GM18520 (cell line): Measurements from ENCODE around the gene C5.
"Not testable (repeated sequence)": the region's sequence is repeated elsewhere in the genome, so short reads cannot be mapped to it uniquely, and the experiment has no call there.

ENCODE experiments used
- ATAC-seq: cut with Tn5 transposase; IDR thresholded peaks from one replicate; pipeline ENCODE4 v1.9.1; 2021; ENCODE audit not compliant: unreplicated experiment

Gene C5

GRCh38 chr9:120982836-120983235, 67.2 kb downstream of the C5 start:
- ATAC-seq = no peak

GRCh38 chr9:120980951-120981350, 69.1 kb downstream of the C5 start:
- ATAC-seq = no peak

- ATAC-seq = no peak
Measured at GRCh38 chr9:120979797-120980196, 70.3 kb downstream of the C5 start.

GRCh38 chr9:120978987-120979386, 71.1 kb downstream of the C5 start:
- no peak for ATAC-seq

- no peak for ATAC-seq
Measured at GRCh38 chr9:120977321-120977720, 72.8 kb downstream of the C5 start.

GRCh38 chr9:120974921-120975320, 75.2 kb downstream of the C5 start:
- ATAC-seq = no peak

- no peak for ATAC-seq
Measured at GRCh38 chr9:120974181-120974580, 75.9 kb downstream of the C5 start.

GRCh38 chr9:120971938-120972337, 78.1 kb downstream of the C5 start:
- no peak for ATAC-seq

GRCh38 chr9:120971471-120971870, 78.6 kb downstream of the C5 start:
- not testable (repeated sequence) for ATAC-seq

GRCh38 chr9:120970244-120970643, 79.8 kb downstream of the C5 start:
- no peak for ATAC-seq

- ATAC-seq = no peak
Measured at GRCh38 chr9:120966013-120966369, 84.1 kb downstream of the C5 start.

- no peak for ATAC-seq
Measured at GRCh38 chr9:120965344-120966012, 84.6 kb downstream of the C5 start.

- no peak for ATAC-seq
Measured at GRCh38 chr9:120961936-120962335, 88.1 kb downstream of the C5 start.

GRCh38 chr9:120960001-120960400, 90.1 kb downstream of the C5 start:
- ATAC-seq = no peak

GRCh38 chr9:120956862-120957261, 93.2 kb downstream of the C5 start:
- no peak for ATAC-seq

- ATAC-seq = no peak
Measured at GRCh38 chr9:120951960-120952618, 98.0 kb downstream of the C5 start.

- no peak for ATAC-seq
Measured at GRCh38 chr9:120950421-120951388, 99.4 kb downstream of the C5 start.

- no peak for ATAC-seq
Measured at GRCh38 chr9:120949290-120949689, 100.8 kb downstream of the C5 start.

- ATAC-seq = no peak
Measured at GRCh38 chr9:120948824-120949223, 101.3 kb downstream of the C5 start.

- ATAC-seq = no peak
Measured at GRCh38 chr9:120947222-120947621, 102.9 kb downstream of the C5 start.

GRCh38 chr9:120946259-120946658, 103.8 kb downstream of the C5 start:
- ATAC-seq = no peak

GRCh38 chr9:120944948-120945347, 105.1 kb downstream of the C5 start:
- no peak for ATAC-seq
